Fibroblast of mammary gland (primary cell): Measurements from ENCODE around the gene ZDHHC17.
A peak's percentile ranks its signal among the peaks of the same experiment; 100 is the strongest.

ENCODE experiments used
- DNase-seq: peaks from one replicate; pipeline ENCODE4 v3.0.0-alpha.2; 2010; ENCODE audit warnings: low read depth
- H3K4me3 ChIP-seq: 2 replicates; pipeline ENCODE4 v1.5.1; 2011; ENCODE audit warnings: low read depth, mild to moderate bottlenecking, low read length, moderate library complexity; ENCODE audit not compliant: control insufficient read depth
- TF ChIP-seq, protein P1 (sequence below): conservative IDR thresholded peaks from 2 replicates; pipeline ENCODE4 v1.5.1; 2011; ENCODE audit warnings: low read depth, low read length, inconsistent platforms; ENCODE audit not compliant: control insufficient read depth, insufficient read depth

The ZDHHC17 gene

DNA sequence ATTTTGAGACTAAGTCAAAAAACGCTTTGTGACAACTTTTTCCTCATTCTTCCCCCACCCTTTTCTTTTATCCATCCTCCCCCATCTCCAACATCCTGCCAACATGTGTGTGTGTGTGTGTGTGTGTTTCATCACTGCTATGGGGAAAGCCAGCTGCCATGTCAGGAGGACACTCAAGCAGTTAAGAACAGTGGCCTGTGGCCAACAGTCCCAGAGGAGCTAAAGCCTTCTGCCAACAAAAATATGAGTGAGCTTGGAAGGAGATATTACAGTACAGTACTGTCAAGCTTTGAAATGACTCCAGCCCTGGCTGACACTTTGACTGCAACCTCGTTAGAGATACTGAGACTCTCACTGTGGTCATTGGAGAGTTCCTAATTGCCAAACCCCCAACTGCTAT, 119.9 kb downstream of the ZDHHC17 start:
- DNase-seq = peak; percentile 78
- H3K4me3 ChIP-seq = no peak overlapping the region
- TF ChIP-seq, protein P1, sequence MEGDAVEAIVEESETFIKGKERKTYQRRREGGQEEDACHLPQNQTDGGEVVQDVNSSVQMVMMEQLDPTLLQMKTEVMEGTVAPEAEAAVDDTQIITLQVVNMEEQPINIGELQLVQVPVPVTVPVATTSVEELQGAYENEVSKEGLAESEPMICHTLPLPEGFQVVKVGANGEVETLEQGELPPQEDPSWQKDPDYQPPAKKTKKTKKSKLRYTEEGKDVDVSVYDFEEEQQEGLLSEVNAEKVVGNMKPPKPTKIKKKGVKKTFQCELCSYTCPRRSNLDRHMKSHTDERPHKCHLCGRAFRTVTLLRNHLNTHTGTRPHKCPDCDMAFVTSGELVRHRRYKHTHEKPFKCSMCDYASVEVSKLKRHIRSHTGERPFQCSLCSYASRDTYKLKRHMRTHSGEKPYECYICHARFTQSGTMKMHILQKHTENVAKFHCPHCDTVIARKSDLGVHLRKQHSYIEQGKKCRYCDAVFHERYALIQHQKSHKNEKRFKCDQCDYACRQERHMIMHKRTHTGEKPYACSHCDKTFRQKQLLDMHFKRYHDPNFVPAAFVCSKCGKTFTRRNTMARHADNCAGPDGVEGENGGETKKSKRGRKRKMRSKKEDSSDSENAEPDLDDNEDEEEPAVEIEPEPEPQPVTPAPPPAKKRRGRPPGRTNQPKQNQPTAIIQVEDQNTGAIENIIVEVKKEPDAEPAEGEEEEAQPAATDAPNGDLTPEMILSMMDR = no peak

DNA sequence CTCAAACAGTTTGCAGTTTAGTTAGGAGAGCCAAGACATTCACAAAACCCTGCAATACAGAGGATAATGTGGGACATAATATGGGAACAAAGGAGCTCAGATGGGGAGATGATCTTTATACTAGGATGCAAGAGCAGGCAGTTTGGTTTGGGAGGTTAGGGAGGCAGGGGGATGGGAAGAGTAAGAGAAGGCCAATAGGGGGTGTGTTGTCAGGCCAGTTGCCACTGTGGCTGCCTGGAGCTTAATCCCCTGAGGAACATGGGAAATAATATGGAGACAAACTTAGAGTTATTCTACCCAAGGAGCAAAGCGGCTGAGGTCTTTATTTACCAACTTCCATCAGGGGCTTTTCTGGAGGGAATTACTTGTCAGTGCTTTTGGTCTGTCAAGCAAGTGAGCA, 124.9 kb downstream of the ZDHHC17 start:
- no peak for DNase-seq
- no peak overlapping the region for H3K4me3 ChIP-seq

DNA sequence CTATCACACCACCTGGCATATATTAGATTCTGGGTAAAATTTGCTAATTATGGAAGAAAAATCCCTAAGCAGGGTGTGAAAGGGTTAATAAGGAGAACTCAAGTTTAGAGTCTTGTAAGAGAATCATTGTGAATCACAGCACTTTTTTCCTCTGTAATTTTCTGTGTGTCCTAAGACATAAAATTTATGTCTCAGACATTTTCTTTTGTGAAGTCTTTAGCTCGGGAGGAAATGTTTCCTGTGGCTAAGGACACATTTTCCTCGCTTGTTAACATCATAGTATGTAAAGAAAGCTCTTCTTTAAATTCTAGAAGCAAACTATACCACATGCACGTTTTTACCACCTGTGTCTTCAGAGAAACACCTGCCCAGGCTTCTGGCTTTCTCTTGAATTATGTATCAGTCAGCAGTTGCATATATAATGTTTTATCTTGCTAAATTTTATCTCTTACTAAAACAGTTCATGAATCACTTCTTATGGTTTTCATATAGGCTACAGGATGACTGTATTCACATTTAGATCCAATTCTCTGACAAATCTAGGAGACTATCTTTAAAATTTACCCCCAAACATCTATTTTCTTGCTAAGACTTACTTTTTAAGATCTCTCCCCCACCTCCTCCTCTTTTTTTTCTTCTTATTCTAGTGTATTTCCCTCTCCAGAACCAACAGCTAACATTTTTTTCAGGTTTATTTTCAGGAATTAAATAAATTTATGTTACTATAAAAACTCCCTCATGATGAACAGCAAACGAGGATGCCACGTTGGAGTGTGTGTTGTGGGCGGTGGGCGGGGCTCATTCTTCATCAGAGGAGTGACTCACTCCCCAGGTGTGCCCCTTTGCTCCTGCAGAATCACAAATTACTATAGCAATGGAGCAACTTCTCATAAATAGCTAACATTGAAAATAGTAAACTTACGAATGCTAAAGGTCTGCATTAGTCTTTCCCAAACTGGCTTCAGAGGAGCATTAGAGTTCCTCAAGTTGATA, 126.5 kb downstream of the ZDHHC17 start:
- TF ChIP-seq, protein P1 = no peak
- peak; percentile 10 for DNase-seq
- H3K4me3 ChIP-seq = no peak overlapping the region

More for the DNA sequence above, 124.9 kb downstream of the ZDHHC17 start:
- TF ChIP-seq, protein P1 = no peak

DNA sequence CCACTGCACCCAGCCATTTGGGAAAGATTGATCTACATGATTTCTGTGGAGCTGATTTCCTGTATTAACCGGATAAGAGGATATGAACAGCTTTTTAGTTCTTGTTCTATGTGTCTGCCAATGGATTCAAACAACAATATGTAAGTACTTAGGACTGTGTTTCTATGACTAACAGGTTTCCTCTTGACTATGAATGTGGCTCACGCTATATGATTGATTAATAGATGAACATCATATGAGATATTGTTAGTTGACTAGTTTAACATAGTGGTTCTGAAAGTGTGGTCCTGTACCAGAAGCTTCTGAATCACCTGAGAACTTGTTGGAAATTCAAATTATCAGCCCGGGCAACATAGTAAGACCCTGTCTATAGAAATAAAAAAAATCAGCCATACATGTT, 127.7 kb downstream of the ZDHHC17 start:
- DNase-seq = no peak
- TF ChIP-seq, protein P1 = no peak
- H3K4me3 ChIP-seq = no peak overlapping the region

- TF ChIP-seq, protein P1 = no peak
- no peak for DNase-seq
- H3K4me3 ChIP-seq = no peak overlapping the region
Observed at GRCh38 chr12:76895796-76896195, 131.9 kb downstream of the ZDHHC17 start.

DNA sequence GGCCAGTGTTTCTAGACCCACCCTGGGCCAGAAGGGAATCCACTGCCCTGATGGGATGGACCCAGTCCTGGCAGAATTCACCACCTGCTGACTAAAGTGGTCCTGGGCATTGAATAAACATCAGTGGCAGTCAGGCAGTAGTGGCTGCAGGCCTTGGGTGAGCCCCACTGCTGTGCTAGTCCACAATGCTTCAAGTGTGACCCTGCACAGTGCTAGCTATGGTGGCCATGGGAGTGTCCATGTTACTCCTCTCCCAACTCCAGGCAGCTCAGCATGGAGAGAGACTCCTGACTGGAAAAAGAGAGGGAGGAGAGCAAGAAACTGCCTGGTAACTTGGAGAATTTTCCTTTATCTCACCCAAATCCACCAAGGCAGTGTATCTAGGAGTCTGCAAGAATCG, 132.4 kb downstream of the ZDHHC17 start:
- H3K4me3 ChIP-seq = no peak overlapping the region
- TF ChIP-seq, protein P1 = no peak
- DNase-seq = no peak
